Cardiac fibroblast (primary cell): ENCODE measurements around the gene SRPRA.

ENCODE experiments used
- DNase-seq, 2 donors: peaks; one replicate each; pipeline versions ENCODE4 v3.0.0 to v3.0.0-alpha.2; 2010; ENCODE audit warnings: low read depth in 2 of 2
- H3K4me3 ChIP-seq, 2 donors: replicated peaks in 1 of 2; 1 replicate in 1 of 2; 2 replicates in 1 of 2; pipeline ENCODE4 v1.5.1; 2011; ENCODE audit warnings: low read depth in 2 of 2, low read length in 2 of 2, mild to moderate bottlenecking in 2 of 2, moderate library complexity in 1 of 2
- TF ChIP-seq, protein P1 (sequence below): IDR thresholded peaks from one replicate; pipeline ENCODE4 v1.5.1; 2011; ENCODE audit warnings: low read depth, mild to moderate bottlenecking, low read length, inconsistent platforms

Gene SRPRA

DNA sequence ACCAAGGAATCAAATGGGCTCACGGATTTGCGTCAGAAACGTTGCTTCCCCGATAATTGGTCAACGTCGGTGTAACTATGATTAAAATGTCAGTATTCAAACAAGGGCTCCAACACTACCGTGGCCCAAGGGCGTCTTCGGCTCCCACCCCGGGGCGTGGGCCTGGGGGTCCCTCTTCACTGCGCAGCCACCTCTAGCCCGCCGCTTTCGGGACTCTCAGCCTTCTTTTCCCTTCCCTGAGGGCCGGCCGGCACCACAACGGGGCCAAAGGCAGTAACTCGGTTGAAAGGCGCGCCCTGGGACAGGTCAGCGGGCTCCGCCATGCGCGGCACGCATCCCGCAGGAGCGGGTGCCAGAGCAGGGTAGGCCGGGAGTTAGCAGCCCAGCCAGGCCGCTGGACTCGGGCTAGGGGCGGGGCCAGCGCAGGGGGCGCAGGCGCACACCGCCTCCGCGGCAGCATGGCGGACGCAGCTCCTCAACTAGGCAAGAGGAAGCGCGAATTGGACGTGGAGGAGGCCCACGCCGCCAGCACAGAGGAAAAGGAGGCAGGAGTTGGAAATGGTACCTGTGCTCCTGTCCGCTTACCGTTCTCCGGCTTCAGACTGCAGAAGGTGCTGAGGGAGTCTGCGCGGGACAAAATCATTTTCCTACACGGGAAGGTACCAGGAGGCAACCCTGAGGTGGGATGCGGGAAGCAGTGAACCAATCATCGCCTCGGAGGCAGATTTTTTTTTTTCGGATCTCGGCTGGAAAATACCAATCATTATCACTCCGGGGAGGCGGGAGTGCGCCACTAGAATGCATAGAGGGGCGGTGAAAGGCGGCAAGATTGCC lies 35.1 kb upstream of the SRPRA start, which contains the start of gene DCPS:
Gene DCPS (plus strand): TSS at position 438 of the 834 bp plus-strand sequence. CDS start 21 bp downstream, at position 459.
- TF ChIP-seq, protein P1, sequence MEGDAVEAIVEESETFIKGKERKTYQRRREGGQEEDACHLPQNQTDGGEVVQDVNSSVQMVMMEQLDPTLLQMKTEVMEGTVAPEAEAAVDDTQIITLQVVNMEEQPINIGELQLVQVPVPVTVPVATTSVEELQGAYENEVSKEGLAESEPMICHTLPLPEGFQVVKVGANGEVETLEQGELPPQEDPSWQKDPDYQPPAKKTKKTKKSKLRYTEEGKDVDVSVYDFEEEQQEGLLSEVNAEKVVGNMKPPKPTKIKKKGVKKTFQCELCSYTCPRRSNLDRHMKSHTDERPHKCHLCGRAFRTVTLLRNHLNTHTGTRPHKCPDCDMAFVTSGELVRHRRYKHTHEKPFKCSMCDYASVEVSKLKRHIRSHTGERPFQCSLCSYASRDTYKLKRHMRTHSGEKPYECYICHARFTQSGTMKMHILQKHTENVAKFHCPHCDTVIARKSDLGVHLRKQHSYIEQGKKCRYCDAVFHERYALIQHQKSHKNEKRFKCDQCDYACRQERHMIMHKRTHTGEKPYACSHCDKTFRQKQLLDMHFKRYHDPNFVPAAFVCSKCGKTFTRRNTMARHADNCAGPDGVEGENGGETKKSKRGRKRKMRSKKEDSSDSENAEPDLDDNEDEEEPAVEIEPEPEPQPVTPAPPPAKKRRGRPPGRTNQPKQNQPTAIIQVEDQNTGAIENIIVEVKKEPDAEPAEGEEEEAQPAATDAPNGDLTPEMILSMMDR: no peak
- peak within 1 kb of the TSS; percentile 73 to 74 for H3K4me3 ChIP-seq
- peak; percentile 90 to 93 for DNase-seq

DNA sequence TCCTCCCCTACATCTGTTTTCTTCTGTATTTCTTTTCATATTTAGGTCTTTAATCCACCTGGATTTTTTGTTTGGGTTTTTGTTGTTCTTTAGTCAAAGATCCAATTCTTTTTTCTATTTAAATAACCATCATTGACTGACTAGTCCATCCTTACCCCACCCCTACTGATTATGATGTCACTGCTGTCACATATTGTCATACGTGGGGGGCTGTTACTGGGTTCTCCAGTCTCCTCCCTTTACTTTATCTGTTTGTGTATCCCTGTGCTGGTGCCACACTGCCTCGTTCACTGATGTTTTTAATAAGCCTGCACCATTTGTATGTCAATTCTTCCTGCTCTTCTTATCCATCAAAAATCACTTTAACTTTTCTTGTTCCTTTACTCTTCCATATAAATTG lies 28.3 kb upstream of the SRPRA start:
- H3K4me3 ChIP-seq: no peak overlapping the region
- TF ChIP-seq, protein P1: no peak
- no peak for DNase-seq

DNA sequence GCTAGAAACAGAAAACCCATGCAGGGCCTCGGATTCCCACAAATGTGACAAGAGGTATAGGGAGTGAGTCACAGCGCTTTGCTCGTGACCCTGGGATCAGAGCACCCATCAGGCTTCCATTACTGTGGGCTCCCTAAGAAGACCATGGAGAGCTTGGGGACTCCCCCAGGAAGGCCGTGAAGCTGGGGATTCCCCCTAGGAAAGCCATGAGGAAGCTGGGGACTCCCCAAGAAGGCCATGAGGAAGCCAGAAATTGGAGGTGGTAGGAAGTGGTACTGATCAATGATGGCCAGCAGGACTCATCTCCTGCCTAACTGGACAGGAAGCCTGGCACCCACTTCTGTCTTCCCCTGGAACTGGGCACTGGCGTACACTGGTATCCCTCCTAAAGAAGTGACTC lies 25.0 kb upstream of the SRPRA start:
- TF ChIP-seq, protein P1: no peak
- H3K4me3 ChIP-seq: no peak overlapping the region
- no peak for DNase-seq

DNA sequence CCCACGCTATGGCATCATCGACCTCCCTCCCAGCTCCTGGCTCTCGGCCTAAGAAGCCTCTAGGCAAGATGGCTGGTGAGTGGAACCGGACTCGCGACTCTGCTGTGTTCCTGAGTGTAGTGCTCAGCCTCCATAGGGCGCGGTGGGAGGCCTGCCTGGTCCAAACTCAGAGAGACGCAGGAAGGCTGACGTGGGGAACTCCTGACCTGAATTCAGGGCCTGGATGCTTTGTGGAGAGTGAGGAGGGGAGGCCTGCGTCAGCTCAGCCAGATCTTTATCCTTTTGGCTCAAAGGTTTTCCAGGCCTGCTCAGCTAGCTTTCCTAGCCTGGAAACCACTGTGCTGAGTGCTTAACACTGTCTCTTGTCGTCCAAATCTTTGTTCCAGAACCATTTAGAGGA lies 22.2 kb upstream of the SRPRA start:
- H3K4me3 ChIP-seq: no peak overlapping the region
- DNase-seq: no peak
- TF ChIP-seq, protein P1: no peak

DNA sequence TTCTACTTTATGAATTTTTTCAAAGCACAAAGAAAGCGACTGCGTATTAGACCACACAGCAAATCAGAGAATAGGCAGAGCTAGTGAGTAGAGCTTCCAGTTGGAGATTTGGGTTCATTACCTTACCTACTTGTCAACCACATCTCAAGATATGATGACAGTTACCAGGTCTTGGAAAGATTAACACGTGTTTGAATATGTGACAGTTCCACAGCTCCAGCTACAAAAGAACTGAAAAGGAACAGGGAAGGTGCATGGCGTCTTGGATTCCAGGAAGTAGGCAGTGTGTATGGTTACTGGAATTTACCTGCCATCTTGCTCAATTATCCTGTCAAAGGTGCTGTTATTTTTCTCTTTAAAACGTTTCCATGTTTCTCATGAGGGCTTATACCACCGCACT lies 19.5 kb upstream of the SRPRA start:
- DNase-seq: no peak
- H3K4me3 ChIP-seq: no peak overlapping the region
- TF ChIP-seq, protein P1: no peak

DNA sequence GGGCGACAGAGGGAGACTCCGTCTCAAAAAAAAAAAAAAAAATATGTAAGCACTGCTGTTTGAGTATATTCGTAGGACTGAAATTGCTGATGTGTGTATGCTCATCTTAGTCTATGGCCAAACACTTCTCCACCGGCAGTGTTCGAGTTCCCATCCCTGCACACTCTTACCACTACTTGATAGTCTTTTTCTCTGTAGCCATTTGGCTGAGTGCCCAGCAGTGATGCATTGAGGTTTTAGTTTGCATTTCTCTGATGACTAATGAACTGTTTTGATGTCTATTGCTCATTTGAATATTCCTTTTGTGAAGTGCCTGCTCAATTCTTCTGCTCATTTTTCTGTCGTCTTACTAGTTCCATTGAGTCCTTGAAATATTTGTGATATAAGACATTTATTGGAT lies 16.1 kb upstream of the SRPRA start:
- TF ChIP-seq, protein P1: no peak
- no peak overlapping the region for H3K4me3 ChIP-seq
- DNase-seq: peak; percentile 89 to 97
